Activated CD4-positive, CD25-positive, alpha-beta regulatory T cell treated with anti-CD3 and anti-CD28 coated beads, Interleukin-2, amount 50 U/mL, for 72 hours (primary cell): ENCODE data around the gene DIABLO.
A peak's percentile ranks its signal among the peaks of the same experiment; 100 is the strongest.
"Not testable (repeated sequence)": the region's sequence is repeated elsewhere in the genome, so short reads cannot be mapped to it uniquely, and the experiment has no call there.

Source experiments
- DNase-seq: peaks from one replicate; pipeline ENCODE4 v3.0.0; 2021

DIABLO gene

DNA sequence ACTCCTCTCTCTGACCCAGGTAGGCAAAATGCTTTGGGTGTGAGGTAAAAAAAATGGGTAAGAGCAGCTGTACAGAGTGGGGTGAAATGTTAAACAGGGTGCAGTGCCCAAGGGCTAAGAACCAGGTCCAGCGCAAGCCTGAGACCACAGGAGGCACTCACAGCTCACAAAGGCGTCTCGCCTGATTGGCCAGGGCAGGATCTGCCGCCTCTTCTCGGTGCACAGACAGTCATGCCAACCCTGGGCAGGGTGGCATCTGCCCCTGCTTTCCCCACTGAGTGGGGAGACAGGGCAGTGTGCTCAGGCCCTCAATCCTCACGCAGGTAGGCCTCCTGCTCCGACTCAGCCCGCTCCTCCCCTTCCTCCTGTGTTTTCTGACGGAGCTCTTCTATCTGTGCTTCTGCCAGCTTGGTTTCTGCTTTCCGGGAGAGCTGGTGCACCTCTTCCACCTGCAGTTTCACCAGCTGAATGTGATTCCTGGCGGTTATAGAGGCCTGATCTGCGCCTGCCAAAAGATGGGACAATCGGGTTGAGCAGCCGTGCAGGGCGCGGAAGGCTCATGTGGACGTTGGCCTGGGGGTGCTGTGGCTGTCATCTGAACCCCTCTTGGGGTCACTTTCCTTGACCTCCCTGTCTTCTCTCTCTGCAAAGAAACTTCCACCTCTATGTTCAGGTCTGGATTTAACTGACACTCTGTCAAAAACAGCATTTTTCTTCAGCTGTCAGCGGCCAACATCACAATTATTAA is 17.6 kb downstream of the DIABLO start:
- DNase-seq, result no peak

DNA sequence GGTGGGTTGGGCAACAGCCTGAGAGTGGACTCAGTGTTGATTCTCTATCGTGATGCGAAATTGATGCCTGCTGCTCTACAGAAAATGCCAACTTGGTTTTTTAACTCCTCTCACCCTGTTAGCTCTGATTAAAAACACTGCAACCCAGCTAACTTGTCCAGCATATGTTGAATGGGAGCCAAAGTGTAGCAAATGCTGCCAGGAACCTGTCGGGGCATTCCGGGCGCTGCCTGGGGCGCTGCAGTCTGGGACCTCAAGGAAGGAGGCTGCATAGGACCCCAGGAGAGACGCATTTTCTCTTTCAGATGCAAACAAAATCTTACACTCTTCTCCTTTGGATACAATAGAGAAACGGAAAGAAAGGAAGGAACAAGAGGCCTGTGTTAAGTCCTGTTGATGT is 18.5 kb downstream of the DIABLO start:
- no peak for DNase-seq

DNA sequence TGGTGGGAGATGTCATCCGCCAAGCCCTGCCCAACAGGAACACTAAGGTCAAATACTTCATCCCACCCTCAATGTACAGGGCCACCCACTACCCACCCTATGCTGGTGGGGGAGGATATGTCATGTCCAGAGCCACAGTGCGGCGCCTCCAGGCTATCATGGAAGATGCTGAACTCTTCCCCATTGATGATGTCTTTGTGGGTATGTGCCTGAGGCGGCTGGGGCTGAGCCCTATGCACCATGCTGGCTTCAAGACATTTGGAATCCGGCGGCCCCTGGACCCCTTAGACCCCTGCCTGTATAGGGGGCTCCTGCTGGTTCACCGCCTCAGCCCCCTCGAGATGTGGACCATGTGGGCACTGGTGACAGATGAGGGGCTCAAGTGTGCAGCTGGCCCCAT is 18.9 kb downstream of the DIABLO start:
- DNase-seq, result no peak

DNA sequence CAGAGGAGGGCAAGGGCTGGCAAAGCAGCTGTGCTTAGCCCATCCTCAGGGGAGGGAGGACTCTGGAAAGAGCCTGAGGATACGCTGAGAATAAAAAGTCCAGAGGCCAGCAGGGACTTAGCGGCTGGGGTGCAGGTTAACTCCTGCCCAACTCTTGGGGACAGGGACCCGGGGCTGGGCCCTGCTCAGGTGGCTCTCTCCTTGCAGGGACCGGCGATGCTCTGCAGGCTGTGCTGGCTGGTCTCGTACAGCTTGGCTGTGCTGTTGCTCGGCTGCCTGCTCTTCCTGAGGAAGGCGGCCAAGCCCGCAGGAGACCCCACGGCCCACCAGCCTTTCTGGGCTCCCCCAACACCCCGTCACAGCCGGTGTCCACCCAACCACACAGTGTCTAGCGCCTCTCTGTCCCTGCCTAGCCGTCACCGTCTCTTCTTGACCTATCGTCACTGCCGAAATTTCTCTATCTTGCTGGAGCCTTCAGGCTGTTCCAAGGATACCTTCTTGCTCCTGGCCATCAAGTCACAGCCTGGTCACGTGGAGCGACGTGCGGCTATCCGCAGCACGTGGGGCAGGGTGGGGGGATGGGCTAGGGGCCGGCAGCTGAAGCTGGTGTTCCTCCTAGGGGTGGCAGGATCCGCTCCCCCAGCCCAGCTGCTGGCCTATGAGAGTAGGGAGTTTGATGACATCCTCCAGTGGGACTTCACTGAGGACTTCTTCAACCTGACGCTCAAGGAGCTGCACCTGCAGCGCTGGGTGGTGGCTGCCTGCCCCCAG is 19.6 kb downstream of the DIABLO start:
- DNase-seq, result no peak

DNA sequence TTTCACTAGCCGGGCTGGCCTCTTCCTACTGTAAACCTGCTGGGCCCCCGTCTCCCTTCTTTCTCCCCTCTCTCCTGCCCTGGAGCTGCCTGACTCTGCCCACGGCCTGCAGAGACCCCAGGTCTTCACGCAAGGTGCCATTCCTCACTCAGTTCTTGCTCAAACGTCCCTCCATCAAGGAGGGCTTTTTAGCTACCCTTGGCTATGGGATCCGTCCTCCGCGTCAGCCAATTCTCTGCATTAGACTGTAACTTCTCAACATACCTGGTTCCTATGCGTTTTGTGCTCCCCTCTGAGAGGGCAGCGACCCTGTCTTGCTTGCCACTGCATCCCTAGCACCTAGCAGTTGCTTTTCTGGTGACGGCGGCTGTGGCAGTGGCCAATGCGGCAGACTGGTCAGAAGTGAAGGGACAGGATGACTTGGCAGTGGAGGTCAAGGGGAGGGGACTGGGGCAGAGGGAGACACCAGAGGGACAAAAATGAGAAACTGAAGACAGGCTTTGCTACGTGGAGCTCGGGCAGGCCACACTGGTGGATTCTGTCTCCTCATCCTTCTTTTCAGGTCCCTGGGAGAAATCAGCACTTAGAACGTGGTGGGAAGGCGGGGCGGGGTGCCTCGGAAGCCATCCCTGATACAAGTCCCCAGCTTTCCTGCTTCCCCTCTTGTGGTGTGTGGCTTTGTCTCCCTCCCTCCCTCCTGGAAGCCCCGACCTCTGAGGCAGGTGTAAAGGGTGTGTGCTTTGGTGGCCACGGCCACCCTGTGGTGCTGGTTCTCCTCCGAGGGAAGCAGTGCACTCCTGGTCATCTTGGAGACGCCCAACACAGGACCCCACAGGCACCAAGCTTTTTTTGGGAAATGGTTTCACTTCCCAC is 20.6 kb downstream of the DIABLO start:
- no peak for DNase-seq

DNA sequence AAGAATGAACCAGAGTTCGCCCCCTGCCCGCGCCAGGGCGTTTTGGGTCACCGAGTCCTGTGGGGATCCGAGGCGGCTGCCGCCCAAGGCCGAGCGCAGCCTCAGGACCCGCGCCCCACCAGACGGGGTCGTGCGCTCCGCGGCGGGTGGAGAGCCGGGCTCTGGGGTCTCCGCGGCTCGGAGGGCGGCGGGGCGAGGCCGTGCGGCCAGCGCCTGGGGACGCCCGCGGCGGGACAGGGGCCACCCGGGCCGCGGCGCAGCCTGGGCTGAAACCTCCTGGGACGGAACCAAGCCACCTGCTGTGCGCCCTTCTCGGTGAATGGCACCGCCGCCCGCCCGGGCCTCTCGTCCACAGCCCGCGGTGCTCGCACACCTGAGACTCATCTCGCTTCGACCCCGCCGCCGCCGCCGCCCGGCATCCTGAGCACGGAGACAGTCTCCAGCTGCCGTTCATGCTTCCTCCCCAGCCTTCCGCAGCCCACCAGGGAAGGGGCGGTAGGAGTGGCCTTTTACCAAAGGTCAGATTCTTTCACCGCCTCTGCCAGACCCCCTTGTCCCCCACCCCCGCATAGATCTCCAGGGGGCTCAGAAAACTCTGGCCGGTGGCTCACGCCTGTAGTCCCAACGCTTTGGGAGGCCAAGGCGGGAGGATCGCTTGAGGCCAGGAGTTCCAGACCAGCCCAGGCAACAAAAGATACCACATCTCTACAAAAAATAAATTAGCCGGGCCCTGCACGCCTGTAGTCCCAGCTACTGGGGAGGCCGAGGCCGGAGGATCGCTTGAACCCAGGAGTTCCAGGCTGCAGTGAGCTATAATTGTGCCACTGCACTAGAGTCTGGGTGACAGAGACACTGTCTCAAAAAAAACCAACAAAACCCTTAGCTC is 21.4 kb downstream of the DIABLO start:
- no peak for DNase-seq

DNA sequence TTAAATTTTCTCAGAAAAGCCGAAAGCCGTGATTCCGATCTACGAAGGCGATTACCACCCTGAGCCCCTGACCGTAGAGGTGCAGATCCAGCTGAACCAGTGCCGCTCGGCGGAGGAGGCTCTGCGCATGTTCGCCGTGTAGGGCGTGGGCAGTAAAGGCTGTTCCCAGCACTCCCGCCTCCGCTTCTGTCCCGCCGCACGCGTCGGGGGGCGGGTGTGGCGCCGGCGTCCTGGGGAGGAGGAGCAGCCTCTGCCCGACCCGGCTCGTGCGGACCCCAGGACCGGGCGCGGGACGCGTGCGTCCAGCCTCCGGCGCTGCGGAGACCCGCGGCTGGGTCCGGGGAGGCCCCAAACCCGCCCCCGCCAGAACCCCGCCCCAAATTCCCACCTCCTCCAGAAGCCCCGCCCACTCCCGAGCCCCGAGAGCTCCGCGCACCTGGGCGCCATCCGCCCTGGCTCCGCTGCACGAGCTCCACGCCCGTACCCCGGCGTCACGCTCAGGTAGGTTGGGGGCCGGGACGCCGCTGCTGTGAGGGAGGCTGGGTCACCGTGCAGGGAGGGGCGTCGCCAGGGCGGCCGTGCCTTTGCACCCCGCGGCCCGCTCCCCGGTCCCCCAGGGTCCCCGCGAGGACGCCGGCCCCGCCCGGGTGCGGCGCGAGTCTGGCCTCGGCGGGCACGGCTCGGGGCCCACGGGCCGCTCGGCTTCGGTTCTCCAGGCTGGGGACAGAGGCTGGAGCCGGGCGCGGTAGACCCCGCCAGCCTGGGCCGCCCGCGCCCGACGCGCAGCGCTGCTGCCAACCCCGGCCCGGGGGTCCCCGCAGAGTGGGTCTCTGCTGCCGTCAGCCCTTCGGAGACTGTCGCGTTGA is 22.3 kb downstream of the DIABLO start, which contains the start of gene B3GNT4:
Gene B3GNT4 (plus strand): TSS at position 409 of the 866 bp plus-strand sequence. CDS start 910 bp downstream, outside the sequence.
- DNase-seq, result peak; percentile 41

DNA sequence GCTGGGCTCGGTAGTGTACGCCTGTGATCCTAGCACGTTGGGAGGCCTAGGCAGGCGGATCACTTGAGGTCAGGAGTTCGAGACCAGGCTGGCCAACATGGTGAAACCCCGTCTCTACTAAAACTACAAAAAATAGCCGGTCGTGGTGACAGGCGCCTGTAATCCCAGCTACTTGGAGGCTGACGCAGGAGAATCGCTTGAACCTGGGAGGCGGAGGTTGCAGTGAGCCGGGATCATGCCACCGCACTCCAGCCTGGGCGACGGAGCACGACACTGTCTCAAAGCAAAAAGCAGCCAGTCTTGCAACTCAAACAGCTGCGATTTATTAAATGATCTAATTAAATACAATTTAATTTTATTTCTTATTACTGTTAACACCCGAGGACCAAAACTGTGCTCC is 23.0 kb downstream of the DIABLO start:
- DNase-seq, result not testable (repeated sequence)

DNA sequence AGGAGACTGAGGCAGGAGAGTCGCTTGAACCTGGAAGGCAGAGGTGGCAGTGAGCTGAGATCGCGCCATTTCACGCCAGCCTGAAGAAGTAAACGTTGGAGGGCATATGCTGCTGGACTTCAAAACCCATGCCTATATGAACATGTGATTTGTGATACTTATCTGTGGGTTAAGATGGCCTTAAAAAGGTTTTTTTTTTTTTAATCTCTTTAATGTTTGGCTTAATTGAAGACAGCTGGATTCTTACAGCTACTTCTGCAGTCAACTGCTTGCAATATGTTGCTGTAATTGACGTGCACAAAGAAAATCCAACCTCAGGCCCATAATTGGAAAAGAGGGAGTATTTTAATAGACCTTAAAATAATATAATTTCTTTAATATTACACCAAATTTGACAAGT is 23.8 kb downstream of the DIABLO start:
- DNase-seq, result no peak

DNA sequence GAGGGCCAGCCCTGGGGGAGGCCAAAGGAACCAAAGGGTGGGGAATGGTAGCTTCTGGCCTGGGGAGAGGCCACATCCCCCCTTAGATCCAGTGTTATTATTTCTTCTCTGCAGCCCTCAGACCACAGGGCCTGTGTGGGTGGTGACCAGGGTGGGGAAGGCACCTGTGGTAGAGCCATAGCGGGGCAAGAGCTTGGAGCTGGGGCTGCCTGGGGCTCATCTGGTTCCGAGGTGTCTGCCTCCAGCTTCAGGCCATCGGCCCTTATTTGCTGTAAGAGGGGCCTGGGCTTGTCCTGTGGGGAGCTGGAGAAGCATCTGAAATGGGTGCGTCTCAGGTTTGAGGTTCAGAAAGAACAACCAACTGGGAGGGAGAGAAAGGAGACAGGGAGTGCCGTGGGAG is 24.5 kb downstream of the DIABLO start:
- no peak for DNase-seq

DNA sequence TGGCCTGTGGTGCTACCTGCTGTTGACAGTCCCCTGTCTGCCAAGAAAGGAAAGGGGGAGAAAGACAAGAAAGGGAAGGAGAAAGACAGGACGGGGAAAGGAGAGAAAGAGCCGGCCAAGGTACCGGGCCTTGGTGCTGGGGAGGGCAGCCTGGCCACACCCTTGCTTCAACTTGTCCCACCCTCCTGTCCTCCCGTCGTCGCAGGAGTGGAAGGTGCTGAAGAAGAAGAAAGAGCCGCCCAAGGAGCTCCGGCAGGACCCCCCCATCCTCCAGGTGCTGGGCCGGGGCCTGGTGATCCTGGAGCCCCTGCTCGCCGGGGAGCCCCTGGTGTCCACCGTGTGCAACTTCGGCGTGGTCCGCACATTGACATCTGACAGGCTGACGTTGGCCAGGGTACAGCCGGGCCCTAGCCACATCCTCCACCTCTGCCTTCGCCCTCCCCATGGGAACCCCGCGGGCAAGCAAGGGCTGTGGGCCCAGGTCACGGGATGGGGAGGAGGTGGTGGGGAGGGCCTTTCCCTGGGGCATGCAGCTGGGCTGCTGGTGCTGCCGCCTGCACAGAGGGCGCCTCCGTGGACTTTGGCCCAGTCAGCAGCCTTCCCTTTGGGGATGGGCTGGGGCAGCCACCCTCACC is 25.2 kb downstream of the DIABLO start:
- no peak for DNase-seq

DNA sequence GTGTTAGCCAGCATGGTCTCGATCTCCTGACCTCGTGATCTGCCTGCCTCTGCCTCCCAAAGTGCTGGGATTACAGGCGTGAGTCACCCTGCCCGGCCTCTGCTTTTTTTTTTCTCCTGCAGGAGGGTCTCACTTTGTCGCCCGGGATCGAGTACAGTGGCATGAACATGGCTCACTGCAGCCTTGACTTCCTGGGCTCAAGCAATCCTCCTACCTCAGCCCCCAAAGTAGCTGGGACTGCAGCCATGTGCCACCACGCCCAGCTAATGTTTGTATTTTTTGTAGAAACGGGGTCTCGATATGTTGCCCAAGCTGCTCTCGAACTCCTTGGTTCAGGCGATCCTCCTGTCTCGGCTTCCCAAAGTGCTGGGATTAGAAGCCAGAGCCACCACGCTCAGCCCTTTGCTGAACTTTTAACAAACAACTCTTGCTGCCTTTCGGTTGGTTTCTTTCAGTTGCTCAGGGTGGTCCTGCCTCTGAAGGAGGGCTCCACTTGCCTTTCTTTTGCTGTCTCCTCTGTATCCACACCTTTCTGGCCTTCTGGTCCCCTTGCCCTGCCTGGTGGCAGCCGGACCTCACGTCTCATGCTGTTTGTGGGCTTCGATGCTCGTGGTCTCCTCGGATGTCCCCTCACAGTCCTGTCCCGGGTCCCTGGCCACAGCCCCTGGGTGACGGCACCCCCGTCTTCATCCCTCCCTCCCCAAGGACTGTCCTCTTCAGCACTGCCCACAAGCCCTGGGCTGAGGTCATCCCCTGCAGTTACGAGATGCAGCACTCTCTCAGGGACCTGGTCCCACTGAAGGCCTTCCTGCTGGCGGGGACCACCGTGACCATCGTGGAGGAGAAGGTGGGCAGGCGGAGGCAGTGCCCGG is 26.1 kb downstream of the DIABLO start:
- DNase-seq, result no peak

DNA sequence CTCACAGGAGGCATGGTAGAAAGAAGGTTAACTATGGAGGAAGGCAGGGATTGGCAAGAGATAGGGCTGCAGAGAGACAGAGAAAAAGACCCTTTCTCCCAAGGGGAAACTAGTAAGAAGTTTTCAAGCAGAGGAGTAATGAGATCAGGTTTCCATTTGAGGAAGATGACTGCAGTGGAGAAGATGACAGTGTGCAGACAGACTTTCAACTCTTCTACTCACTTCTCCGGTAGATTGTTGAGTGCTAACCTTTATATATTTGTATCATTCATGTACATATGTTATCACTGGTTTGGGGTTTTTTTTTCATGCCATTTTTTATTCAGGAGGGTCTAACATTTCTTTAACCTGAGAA is 28.3 kb downstream of the DIABLO start:
- DNase-seq, result no peak

DNA sequence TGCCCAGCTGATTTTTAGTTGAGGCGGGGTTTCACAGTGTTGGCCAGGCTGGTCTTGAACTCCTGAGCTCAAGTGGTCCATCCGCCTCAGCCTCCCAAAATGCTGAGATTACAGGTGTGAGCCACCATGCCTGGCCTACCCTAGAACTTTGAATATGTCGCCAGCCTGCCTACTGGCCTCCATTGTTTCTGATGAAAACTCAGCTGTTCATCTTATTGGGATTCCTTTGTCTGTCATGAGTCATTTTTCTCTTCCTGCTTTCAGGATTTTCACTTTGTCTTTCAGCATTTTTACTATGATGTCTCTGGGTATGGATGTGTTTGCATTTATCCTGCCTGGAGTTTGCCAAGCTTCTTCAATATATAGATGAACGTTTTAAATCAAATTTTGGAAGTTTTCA is 30.4 kb downstream of the DIABLO start:
- DNase-seq, result no peak

DNA sequence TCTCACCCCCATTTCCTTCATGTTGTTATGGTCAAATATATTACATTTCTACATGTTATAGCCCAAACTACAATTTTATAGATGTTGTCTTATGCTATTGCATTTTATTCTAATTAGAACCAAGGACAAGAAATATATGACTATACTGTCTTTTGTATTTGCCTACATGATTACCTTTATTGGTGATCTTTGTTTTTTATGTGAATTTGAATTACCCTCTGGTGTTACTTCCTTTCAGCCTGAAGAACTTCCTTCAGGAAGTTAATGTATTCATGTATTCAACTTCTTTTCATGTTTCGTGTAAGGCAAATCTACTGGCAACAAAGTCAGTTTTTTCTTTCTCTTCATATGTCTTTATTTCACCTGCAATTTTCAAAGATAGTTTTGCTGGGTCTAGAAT is 31.0 kb downstream of the DIABLO start:
- no peak for DNase-seq

DNA sequence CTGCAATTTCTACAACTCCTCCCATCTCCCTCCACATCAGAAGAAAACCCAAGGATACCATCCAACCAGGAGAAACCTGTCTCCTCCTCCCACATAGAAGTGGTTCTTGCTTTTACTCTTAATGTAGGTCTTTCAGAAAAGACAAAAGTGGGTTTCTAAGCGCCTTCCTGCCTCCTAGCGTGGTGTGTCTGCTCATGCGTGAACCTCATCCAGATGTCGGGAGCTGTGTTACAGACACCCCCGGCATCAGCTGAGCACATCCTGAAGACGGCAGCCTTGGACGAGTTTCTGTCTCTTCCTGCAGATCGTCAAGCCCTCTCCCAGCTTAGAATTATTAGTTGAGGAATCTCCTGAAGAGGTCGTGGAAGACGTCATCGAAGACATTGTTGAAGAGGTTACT is 33.4 kb downstream of the DIABLO start:
- DNase-seq, result no peak

DNA sequence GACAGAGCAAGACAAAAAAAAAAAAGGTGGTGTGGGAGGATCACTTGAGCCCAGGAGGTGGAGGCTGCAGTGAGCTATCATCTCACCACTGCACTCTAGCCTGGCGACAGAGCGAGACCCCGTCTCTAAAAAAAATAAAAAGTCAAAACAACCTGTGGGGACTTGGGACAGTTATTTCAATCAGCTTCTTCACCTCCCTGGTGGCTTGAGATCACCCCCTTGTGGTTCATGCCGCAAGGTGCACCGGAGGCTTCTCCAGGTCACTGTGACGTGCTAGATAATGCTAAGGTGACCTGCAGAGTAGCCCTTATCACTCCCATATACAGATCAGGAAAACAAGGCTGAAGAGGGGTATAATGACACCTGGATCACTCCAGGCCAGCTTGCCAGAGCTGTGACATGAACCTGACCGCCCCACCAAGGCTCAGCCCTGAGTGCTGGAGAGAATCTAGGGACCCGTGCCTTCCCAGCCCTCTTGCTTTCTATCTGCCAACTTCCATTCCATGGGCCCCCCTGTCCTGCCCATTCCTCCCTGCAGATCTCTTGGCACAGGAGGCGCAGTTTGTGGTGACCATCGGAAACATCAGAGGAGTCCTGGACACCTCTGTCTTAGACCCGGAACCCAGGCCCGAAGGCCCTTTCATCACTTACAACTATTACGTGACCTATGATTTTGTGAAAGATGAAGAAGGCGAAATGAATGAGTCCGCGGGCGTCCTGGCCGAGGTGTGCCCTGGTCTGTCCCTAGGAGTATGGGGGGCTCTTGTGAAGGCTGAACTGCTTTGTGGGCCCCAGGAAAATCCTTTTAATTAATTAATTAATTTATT is 34.8 kb downstream of the DIABLO start:
- DNase-seq, result peak; percentile 56

DNA sequence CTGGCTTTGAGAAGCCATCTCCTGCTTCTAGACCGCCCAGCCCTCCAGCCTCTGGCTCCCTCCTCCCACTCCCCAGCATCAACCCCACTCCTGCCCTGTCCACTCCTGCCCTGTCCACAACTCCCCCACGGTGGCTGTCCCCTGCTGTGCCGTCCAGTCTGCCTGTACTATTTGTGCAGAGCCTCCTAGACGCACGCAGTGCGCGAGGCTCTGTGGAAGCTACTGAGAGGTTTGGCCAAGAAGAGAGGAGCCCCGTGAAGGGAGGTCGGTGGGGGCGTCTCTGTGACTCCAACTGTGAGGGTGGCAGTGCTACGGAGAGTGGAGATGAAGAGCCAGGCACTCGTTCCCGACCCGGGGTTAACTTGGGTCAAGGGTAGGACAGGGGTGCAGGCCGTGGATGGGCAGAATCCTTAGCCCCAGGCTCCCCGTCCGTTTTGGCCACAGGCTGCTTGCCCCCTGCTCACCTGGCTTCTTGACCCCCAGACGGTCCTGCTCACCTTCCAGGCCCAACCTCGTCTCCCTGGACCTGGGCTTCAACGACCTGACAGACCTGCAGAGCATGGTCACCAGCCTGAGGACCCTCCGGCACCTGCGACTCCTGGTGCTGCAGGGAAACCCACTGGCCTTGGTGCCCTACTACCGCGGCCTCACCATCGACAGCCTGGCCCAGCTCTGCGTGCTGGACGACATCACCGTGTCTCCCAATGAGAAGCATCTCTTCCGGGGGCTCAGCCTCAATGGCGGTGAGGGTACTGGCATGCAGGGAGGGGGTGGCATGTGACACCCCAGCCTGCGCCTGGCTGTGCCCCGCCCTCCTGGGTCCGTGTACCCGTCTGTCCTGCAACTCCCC is 36.0 kb downstream of the DIABLO start:
- no peak for DNase-seq
